ENCODE measurements around the gene SLC44A3. TPM values are rescaled to one million over a fixed set of nuclear protein-coding genes. Genes with fewer than 3 reads are reported as not detected.

The SLC44A3 gene
- total RNA-seq, 1 experiment from 2014 or later, result 16.9 TPM

DNA sequence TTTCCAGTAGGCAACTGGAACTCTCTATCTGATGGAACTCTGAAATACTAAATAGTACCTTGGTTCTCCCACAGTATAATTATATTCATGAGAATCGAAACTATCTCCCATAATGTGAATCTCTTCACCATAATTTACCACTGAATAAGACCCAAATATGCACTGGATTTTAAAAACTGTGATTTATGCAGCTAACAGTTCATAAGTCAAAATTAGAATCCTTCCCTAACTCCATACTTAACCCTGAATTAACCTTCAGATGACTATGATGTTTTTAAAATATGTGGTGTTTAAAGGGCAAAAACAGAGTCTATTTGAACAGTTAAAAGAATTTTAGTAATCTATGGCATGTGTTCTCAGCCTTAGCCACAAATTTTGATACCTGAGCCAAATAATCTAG, 22.9 kb upstream of the SLC44A3 start:
- no peaks in the 10 kb centered on the region for H3K36me3 Mint-ChIP-seq (ENCODE audit: insufficient read depth, unreplicated experiment)
- H3K9me3 Mint-ChIP-seq (ENCODE audit: unreplicated experiment), result no peaks in the 10 kb centered on the region
- H3K27me3 Mint-ChIP-seq (ENCODE audit: insufficient read depth, unreplicated experiment), result no peaks in the 10 kb centered on the region
- intact Hi-C loops (cut with micrococcal nuclease; ENCODE audit: unreplicated experiment), result no loop called here
- H3K27ac Mint-ChIP-seq (ENCODE audit: unreplicated experiment), result no peak overlapping the region
- TF ChIP-seq, protein P1, sequence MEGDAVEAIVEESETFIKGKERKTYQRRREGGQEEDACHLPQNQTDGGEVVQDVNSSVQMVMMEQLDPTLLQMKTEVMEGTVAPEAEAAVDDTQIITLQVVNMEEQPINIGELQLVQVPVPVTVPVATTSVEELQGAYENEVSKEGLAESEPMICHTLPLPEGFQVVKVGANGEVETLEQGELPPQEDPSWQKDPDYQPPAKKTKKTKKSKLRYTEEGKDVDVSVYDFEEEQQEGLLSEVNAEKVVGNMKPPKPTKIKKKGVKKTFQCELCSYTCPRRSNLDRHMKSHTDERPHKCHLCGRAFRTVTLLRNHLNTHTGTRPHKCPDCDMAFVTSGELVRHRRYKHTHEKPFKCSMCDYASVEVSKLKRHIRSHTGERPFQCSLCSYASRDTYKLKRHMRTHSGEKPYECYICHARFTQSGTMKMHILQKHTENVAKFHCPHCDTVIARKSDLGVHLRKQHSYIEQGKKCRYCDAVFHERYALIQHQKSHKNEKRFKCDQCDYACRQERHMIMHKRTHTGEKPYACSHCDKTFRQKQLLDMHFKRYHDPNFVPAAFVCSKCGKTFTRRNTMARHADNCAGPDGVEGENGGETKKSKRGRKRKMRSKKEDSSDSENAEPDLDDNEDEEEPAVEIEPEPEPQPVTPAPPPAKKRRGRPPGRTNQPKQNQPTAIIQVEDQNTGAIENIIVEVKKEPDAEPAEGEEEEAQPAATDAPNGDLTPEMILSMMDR (IDR thresholded peaks at IDR 0.05; ENCODE audit: insufficient read depth in 1 of 2, low read depth in 1 of 2, low read length in 1 of 2, severe bottlenecking in 1 of 2, unreplicated experiment in 1 of 2), result no peak
- H3K27me3 ChIP-seq (replicated peaks; ENCODE audit: control insufficient read depth, insufficient read depth, low read length), result no peaks in the 10 kb centered on the region
- H3K4me3 Mint-ChIP-seq (ENCODE audit: unreplicated experiment), result no peak overlapping the region
- ChIA-PET POLR2A (interaction anchor here (0.6 kb wide), 1 partner anchor 246 kb away, joined by 3 read pairs; no protein-coding TSS in a partner anchor), CTCF (no interaction called here)
- H3K4me3 ChIP-seq (ENCODE audit: low read depth, low read length), result no peak overlapping the region
- no peak for DNase-seq
- no peaks in the 10 kb centered on the region for H3K36me3 ChIP-seq (ENCODE audit: control insufficient read depth, insufficient read depth, low read length)
- BruUV-seq (replicated peaks), result no TSS peak
- H3K4me1 ChIP-seq, result peaks cover 27% of the 10 kb centered on the region
- peaks cover 29% of the 10 kb centered on the region for H3K4me1 Mint-ChIP-seq (ENCODE audit: low read depth, unreplicated experiment)
- H3K9me3 ChIP-seq, result no peaks in the 10 kb centered on the region

DNA sequence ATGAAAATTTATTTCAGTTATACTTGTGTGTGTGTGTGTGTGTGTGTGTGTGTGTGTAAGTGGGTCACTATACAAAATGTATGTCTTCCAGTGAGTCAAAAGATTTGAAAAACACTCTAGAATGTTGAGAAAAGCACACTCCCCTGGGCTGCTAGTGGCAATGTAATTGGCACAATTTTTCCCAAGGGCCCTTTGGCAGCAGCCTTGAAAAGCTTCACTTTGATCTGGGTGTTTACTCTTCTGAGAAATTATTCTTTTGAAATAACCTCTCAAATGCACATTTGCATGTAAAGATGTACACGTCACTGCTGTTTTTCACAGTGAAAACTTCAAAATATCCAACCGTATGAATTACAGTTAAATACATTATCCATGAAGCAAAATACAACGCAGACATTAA, 22.1 kb upstream of the SLC44A3 start:
- BruUV-seq (replicated peaks), result no TSS peak
- H3K4me1 ChIP-seq, result peaks cover 24% of the 10 kb centered on the region
- no peaks in the 10 kb centered on the region for H3K27me3 ChIP-seq (replicated peaks; ENCODE audit: control insufficient read depth, insufficient read depth, low read length)
- TF ChIP-seq, protein P1 (IDR thresholded peaks at IDR 0.05; ENCODE audit: insufficient read depth in 1 of 2, low read depth in 1 of 2, low read length in 1 of 2, severe bottlenecking in 1 of 2, unreplicated experiment in 1 of 2), result no peak
- H3K36me3 ChIP-seq (ENCODE audit: control insufficient read depth, insufficient read depth, low read length), result no peaks in the 10 kb centered on the region
- no peaks in the 10 kb centered on the region for H3K9me3 ChIP-seq
- DNase-seq, result no peak
- H3K4me3 Mint-ChIP-seq (ENCODE audit: unreplicated experiment), result no peak overlapping the region
- POLR2A ChIA-PET, result no interaction called here
- no peaks in the 10 kb centered on the region for H3K27me3 Mint-ChIP-seq (ENCODE audit: insufficient read depth, unreplicated experiment)
- CTCF ChIA-PET, result no interaction called here
- H3K4me3 ChIP-seq (ENCODE audit: low read depth, low read length), result no peak overlapping the region
- H3K9me3 Mint-ChIP-seq (ENCODE audit: unreplicated experiment), result no peaks in the 10 kb centered on the region
- intact Hi-C loops (cut with micrococcal nuclease; ENCODE audit: unreplicated experiment), result no loop called here
- no peak overlapping the region for H3K27ac Mint-ChIP-seq (ENCODE audit: unreplicated experiment)
- no peaks in the 10 kb centered on the region for H3K36me3 Mint-ChIP-seq (ENCODE audit: insufficient read depth, unreplicated experiment)
- peaks cover 33% of the 10 kb centered on the region for H3K4me1 Mint-ChIP-seq (ENCODE audit: low read depth, unreplicated experiment)

GRCh38 chr1:94798462-94798861, 21.7 kb upstream of the SLC44A3 start:
- no peaks in the 10 kb centered on the region for H3K9me3 Mint-ChIP-seq (ENCODE audit: unreplicated experiment)
- intact Hi-C loops (cut with micrococcal nuclease; ENCODE audit: unreplicated experiment), result no loop called here
- H3K36me3 Mint-ChIP-seq (ENCODE audit: insufficient read depth, unreplicated experiment), result no peaks in the 10 kb centered on the region
- H3K4me3 ChIP-seq (ENCODE audit: low read depth, low read length), result no peak overlapping the region
- DNase-seq, result no peak
- no peaks in the 10 kb centered on the region for H3K9me3 ChIP-seq
- peaks cover 29% of the 10 kb centered on the region for H3K4me1 Mint-ChIP-seq (ENCODE audit: low read depth, unreplicated experiment)
- peaks cover 23% of the 10 kb centered on the region for H3K4me1 ChIP-seq
- no peaks in the 10 kb centered on the region for H3K27me3 ChIP-seq (replicated peaks; ENCODE audit: control insufficient read depth, insufficient read depth, low read length)
- TF ChIP-seq, protein P1 (IDR thresholded peaks at IDR 0.05; ENCODE audit: insufficient read depth in 1 of 2, low read depth in 1 of 2, low read length in 1 of 2, severe bottlenecking in 1 of 2, unreplicated experiment in 1 of 2), result no peak
- POLR2A ChIA-PET, result no interaction called here
- CTCF ChIA-PET, result no interaction called here
- no peak overlapping the region for H3K27ac Mint-ChIP-seq (ENCODE audit: unreplicated experiment)
- no peaks in the 10 kb centered on the region for H3K27me3 Mint-ChIP-seq (ENCODE audit: insufficient read depth, unreplicated experiment)
- H3K36me3 ChIP-seq (ENCODE audit: control insufficient read depth, insufficient read depth, low read length), result no peaks in the 10 kb centered on the region
- no peak overlapping the region for H3K4me3 Mint-ChIP-seq (ENCODE audit: unreplicated experiment)
- BruUV-seq (replicated peaks), result no TSS peak
